Loucy (cell line): ENCODE results near the gene DRAM1.

Source experiments
- H2AFZ ChIP-seq: fragments of 200-600 bp; sonication (generic); 2 replicates; pipeline ENCODE4 v1.6.0; 2016; ENCODE audit warnings: antibody characterized with exemption, mild to moderate bottlenecking, low read length, moderate library complexity
- H3F3A ChIP-seq: fragments of 200-600 bp; 2 replicates; pipeline ENCODE4 v1.6.0; 2016; ENCODE audit warnings: antibody characterized with exemption, low read depth, mild to moderate bottlenecking
- H3K27me3 ChIP-seq: fragments of 200-600 bp; sonication (generic); 2 replicates; pipeline ENCODE4 v1.6.1; 2014; ENCODE audit warnings: low read length, mild to moderate bottlenecking; ENCODE audit not compliant: insufficient read depth, poor library complexity, severe bottlenecking
- H3K36me3 ChIP-seq: fragments of 200-600 bp; sonication (generic); 2 replicates; pipeline ENCODE4 v1.6.1; 2016; ENCODE audit warnings: low read length; ENCODE audit not compliant: insufficient read depth
- H3K4me1 ChIP-seq: fragments of 200-600 bp; sonication (generic); 2 replicates; pipeline ENCODE4 v1.5.1; 2014; ENCODE audit warnings: low read length, mild to moderate bottlenecking; ENCODE audit not compliant: insufficient read depth, poor library complexity, severe bottlenecking
- H3K4me2 ChIP-seq: fragments of 200-600 bp; sonication (generic); 2 replicates; pipeline ENCODE4 v1.6.0; 2014; ENCODE audit warnings: antibody characterized with exemption, low read length, low read depth, mild to moderate bottlenecking; ENCODE audit not compliant: poor library complexity, severe bottlenecking
- H3K4me3 ChIP-seq: fragments of 200-600 bp; sonication (generic); 2 replicates; pipeline ENCODE4 v1.5.1; 2014; ENCODE audit warnings: low read length, mild to moderate bottlenecking, mixed read lengths; ENCODE audit not compliant: poor library complexity, severe bottlenecking
- H3K79me2 ChIP-seq: fragments of 200-600 bp; sonication (generic); 2 replicates; pipeline ENCODE4 v1.6.1; 2014; ENCODE audit warnings: low read length; ENCODE audit not compliant: insufficient read depth
- H3K9ac ChIP-seq: fragments of 200-600 bp; sonication (generic); 2 replicates; pipeline ENCODE4 v1.6.0; 2014; ENCODE audit warnings: mild to moderate bottlenecking, low read depth, low read length, moderate library complexity; ENCODE audit not compliant: poor library complexity, severe bottlenecking
- H3K9me2 ChIP-seq: fragments of 200-600 bp; sonication (generic); replicated peaks from 2 replicates; pipeline ENCODE4 v1.6.1; 2016; ENCODE audit warnings: low read depth, low read length, mixed read lengths
- H3K9me3 ChIP-seq: fragments of 200-600 bp; sonication (generic); 2 replicates; pipeline ENCODE4 v1.6.1; 2014; ENCODE audit warnings: mild to moderate bottlenecking, antibody characterized with exemption, low read length, low read depth; ENCODE audit not compliant: insufficient read depth
- H4K20me1 ChIP-seq: fragments of 200-600 bp; sonication (generic); 2 replicates; pipeline ENCODE4 v1.6.0; 2014; ENCODE audit warnings: antibody characterized with exemption, low read length, mild to moderate bottlenecking; ENCODE audit not compliant: insufficient read depth, poor library complexity, severe bottlenecking
- CTCF ChIP-seq: fragments of 200-600 bp; sonication (generic); conservative IDR thresholded peaks from 2 replicates; pipeline ENCODE4 v1.5.1; 2014; ENCODE audit warnings: mild to moderate bottlenecking, antibody characterized with exemption, low read length
- EZH2phosphoT487 ChIP-seq: fragments of 200-600 bp; IDR thresholded peaks from 2 replicates; pipeline ENCODE4 v1.6.1; 2018; ENCODE audit warnings: antibody characterized with exemption, mild to moderate bottlenecking, moderate library complexity, borderline replicate concordance

Gene DRAM1

DNA sequence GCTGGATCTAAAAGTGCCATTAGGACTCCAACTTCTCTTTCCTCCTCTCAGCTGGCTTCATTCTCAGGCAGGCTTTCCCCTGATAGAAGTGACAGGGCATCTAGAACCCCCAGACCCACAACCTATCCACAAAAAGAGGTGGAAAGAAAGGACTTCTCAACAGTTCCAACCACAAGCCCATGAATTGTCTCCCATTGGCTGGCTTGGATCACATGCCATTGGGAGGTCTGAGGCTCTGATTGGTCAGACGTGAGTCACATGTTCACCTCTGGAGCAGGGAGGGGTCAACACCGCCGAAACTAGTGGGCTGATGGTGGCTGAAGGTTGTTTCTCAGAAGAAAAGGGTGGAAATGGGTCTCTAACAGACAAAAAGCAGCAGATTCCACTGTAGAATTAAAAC is 47.2 kb downstream of the DRAM1 start:
- no peaks in the 10 kb centered on the region for H3F3A ChIP-seq
- H4K20me1 ChIP-seq = no peaks in the 10 kb centered on the region
- H3K79me2 ChIP-seq = no peaks in the 10 kb centered on the region
- no peak overlapping the region for H2AFZ ChIP-seq
- TF ChIP-seq EZH2phosphoT487 (no peak), CTCF (no peak)
- no peak overlapping the region for H3K4me2 ChIP-seq
- no peaks in the 10 kb centered on the region for H3K36me3 ChIP-seq
- no peaks in the 10 kb centered on the region for H3K4me1 ChIP-seq
- H3K27me3 ChIP-seq = no peaks in the 10 kb centered on the region
- H3K9me2 ChIP-seq = no peaks in the 10 kb centered on the region
- no peak overlapping the region for H3K9ac ChIP-seq
- H3K9me3 ChIP-seq = no peaks in the 10 kb centered on the region
- no peak overlapping the region for H3K4me3 ChIP-seq

- H3K9me2 ChIP-seq = no peaks in the 10 kb centered on the region
- TF ChIP-seq EZH2phosphoT487 = no peak
- TF ChIP-seq CTCF = no peak
- H3K79me2 ChIP-seq = no peaks in the 10 kb centered on the region
- H4K20me1 ChIP-seq = no peaks in the 10 kb centered on the region
- no peak overlapping the region for H3K9ac ChIP-seq
- no peaks in the 10 kb centered on the region for H3F3A ChIP-seq
- no peaks in the 10 kb centered on the region for H3K4me1 ChIP-seq
- no peaks in the 10 kb centered on the region for H3K36me3 ChIP-seq
- H3K9me3 ChIP-seq = no peaks in the 10 kb centered on the region
- H3K4me2 ChIP-seq = no peak overlapping the region
- no peak overlapping the region for H3K4me3 ChIP-seq
- H2AFZ ChIP-seq = no peak overlapping the region
- H3K27me3 ChIP-seq = no peaks in the 10 kb centered on the region
These were observed 48.0 kb downstream of the DRAM1 start for GRCh38 chr12:101925361-101925760.

- Histone ChIP-seq H4K20me1 (no peaks in the 10 kb centered on the region), H3F3A (no peaks in the 10 kb centered on the region), H3K79me2 (no peaks in the 10 kb centered on the region), H3K9me3 (no peaks in the 10 kb centered on the region), H3K36me3 (no peaks in the 10 kb centered on the region), H3K9me2 (no peaks in the 10 kb centered on the region), H3K4me3 (no peak overlapping the region), H3K27me3 (no peaks in the 10 kb centered on the region), H2AFZ (no peak overlapping the region), H3K9ac (no peak overlapping the region), H3K4me1 (no peaks in the 10 kb centered on the region), H3K4me2 (no peak overlapping the region)
- no peak for TF ChIP-seq CTCF
- no peak for TF ChIP-seq EZH2phosphoT487
These were observed 48.6 kb downstream of the DRAM1 start for GRCh38 chr12:101925935-101926334.
